ENCODE results near the gene TBX18.

DNA sequence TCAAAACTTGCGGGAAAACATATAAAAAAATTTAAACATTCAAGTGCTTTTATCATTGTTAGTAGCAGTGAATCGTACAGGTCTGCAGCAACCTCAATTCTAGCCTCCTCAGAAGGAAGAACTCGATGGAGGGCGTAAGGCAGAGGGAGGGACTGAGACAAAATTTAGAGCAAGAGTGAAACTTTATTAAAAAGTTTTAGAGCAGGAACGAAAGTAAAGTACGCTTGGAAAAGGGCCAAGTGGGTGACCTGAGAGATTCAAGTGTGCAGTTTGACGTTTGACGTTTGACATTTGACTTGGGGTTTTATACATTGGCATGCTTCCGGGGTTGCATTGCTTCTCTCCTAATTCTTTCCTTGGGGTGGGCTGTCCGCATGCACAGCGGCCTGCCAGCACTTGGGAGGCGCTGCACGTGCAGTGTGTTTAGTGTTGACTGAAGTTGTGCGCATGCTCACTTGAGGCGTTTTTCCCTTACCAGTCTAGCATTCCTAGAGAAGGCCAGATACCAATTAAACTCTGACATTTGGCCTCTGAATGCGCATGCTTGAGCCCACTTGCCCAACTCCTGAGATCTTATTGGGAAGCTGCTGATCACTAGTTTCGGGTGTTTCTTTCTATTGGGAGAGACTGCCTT lies 82.6 kb downstream of the TBX18 start:
- TF ChIP-seq RAD21 (IDR thresholded peaks at IDR 0.05; ENCODE audit: low read depth) (no peak), EP300 (IDR thresholded peaks at IDR 0.05; ENCODE audit: borderline replicate concordance) (no peak), TCF12 (IDR thresholded peaks at IDR 0.05; ENCODE audit: low read depth) (no peak), CREB1 (IDR thresholded peaks at IDR 0.05; ENCODE audit: low read depth) (no peak), YY1 (IDR thresholded peaks at IDR 0.05; ENCODE audit: low read depth) (no peak), TAF1 (IDR thresholded peaks at IDR 0.05; ENCODE audit: low read depth) (no peak), CEBPB (IDR thresholded peaks at IDR 0.05) (no peak), TEAD4 (IDR thresholded peaks at IDR 0.05) (no peak), NFIC (IDR thresholded peaks at IDR 0.05) (no peak), FOXM1 (IDR thresholded peaks at IDR 0.05; ENCODE audit: borderline replicate concordance, low read depth) (no peak), ZBTB7A (IDR thresholded peaks at IDR 0.05; ENCODE audit: low read depth) (no peak)
- TF ChIP-seq, protein P1, sequence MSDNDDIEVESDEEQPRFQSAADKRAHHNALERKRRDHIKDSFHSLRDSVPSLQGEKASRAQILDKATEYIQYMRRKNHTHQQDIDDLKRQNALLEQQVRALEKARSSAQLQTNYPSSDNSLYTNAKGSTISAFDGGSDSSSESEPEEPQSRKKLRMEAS (IDR thresholded peaks at IDR 0.05): no peak
- TF ChIP-seq, protein P2, sequence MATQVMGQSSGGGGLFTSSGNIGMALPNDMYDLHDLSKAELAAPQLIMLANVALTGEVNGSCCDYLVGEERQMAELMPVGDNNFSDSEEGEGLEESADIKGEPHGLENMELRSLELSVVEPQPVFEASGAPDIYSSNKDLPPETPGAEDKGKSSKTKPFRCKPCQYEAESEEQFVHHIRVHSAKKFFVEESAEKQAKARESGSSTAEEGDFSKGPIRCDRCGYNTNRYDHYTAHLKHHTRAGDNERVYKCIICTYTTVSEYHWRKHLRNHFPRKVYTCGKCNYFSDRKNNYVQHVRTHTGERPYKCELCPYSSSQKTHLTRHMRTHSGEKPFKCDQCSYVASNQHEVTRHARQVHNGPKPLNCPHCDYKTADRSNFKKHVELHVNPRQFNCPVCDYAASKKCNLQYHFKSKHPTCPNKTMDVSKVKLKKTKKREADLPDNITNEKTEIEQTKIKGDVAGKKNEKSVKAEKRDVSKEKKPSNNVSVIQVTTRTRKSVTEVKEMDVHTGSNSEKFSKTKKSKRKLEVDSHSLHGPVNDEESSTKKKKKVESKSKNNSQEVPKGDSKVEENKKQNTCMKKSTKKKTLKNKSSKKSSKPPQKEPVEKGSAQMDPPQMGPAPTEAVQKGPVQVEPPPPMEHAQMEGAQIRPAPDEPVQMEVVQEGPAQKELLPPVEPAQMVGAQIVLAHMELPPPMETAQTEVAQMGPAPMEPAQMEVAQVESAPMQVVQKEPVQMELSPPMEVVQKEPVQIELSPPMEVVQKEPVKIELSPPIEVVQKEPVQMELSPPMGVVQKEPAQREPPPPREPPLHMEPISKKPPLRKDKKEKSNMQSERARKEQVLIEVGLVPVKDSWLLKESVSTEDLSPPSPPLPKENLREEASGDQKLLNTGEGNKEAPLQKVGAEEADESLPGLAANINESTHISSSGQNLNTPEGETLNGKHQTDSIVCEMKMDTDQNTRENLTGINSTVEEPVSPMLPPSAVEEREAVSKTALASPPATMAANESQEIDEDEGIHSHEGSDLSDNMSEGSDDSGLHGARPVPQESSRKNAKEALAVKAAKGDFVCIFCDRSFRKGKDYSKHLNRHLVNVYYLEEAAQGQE (IDR thresholded peaks at IDR 0.05; ENCODE audit: low read depth): no peak
- TF ChIP-seq, protein P3, sequence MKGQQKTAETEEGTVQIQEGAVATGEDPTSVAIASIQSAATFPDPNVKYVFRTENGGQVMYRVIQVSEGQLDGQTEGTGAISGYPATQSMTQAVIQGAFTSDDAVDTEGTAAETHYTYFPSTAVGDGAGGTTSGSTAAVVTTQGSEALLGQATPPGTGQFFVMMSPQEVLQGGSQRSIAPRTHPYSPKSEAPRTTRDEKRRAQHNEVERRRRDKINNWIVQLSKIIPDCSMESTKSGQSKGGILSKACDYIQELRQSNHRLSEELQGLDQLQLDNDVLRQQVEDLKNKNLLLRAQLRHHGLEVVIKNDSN (IDR thresholded peaks at IDR 0.05): no peak
